ENCODE data around the gene CELF4. TPM values are rescaled to one million over a fixed set of nuclear protein-coding genes. Genes with fewer than 3 reads are reported as not detected.

CELF4 gene
- total and polyA plus RNA-seq, 2 donors (not counting 3 experiments of a cell fraction or from before 2014, with no cell fraction given): not detected

DNA sequence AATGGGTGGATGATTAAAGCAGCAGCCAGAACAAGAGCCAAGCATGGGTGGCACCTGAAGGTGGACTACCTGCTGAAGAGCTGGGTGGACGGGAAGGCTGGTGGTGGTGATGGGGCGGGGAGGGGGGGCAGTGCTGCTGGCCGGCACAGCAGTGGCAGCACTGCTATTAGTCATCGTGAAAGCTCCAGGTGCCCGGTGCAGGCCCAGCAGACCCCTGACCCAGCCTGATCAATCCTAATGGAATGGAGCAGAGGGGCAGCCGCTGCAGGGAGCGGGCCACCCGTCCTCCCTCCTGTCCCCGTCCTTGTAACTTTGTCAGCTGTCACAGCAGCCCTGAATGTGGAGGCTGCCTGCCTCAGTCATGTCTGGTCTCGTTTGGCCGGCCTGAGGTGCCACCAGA, 174.9 kb downstream of the CELF4 start:
- intact Hi-C loops (cut with micrococcal nuclease): no loop called here
- Histone ChIP-seq H2AFZ (ENCODE audit: low read depth, low read length) (no peak overlapping the region), H3K9ac (replicated peaks; ENCODE audit: extremely low read depth, insufficient read depth, low read length) (no peak overlapping the region), H3K79me2 (ENCODE audit: control insufficient read depth, insufficient read depth, low read length) (no peaks in the 10 kb centered on the region), H3K27me3 (ENCODE audit: control insufficient read depth in 2 of 2, insufficient read depth in 2 of 2, low read length in 2 of 2) (peaks cover 0 to 12% of the 10 kb centered on the region in 2 experiments), H4K20me1 (replicated peaks; ENCODE audit: control insufficient read depth, extremely low read depth, insufficient read depth, low read length) (no peaks in the 10 kb centered on the region), H3K36me3 (ENCODE audit: control insufficient read depth in 2 of 2, extremely low read depth in 1 of 2, insufficient read depth in 2 of 2, low read length in 2 of 2) (no peaks in the 10 kb centered on the region), H3K27ac (ENCODE audit: insufficient read depth, low read depth, low read length) (no peak overlapping the region), H3K4me1 (ENCODE audit: control insufficient read depth, extremely low read depth, insufficient read depth, low read length) (peaks cover 3% of the 10 kb centered on the region), H3K4me2 (ENCODE audit: insufficient read depth, low read length) (no peak overlapping the region), H3K9me3 (replicated peaks; ENCODE audit: control insufficient read depth, insufficient read depth, low read length) (no peaks in the 10 kb centered on the region), H3K9me1 (replicated peaks; ENCODE audit: control insufficient read depth, extremely low read depth, insufficient read depth, low read length) (no peaks in the 10 kb centered on the region), H3K4me3 (replicated peaks in 1 of 3; ENCODE audit: insufficient read depth in 1 of 3, low read depth in 1 of 3, low read length in 3 of 3) (no peak overlapping the region)
- TF ChIP-seq, protein P1, sequence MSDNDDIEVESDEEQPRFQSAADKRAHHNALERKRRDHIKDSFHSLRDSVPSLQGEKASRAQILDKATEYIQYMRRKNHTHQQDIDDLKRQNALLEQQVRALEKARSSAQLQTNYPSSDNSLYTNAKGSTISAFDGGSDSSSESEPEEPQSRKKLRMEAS (IDR thresholded peaks at IDR 0.05; ENCODE audit: insufficient read depth, insufficient read length): no peak
- TF ChIP-seq EZH2 (IDR thresholded peaks at IDR 0.05; ENCODE audit: borderline replicate concordance, low read depth, low read length, severe bottlenecking): no peak
- no peak for TF ChIP-seq FOS (IDR thresholded peaks at IDR 0.05; ENCODE audit: borderline replicate concordance, insufficient read depth, low read length)
- TF ChIP-seq JUN (IDR thresholded peaks at IDR 0.05; ENCODE audit: borderline replicate concordance, insufficient read depth, insufficient read length, low read depth): no peak
- TF ChIP-seq GATA2 (IDR thresholded peaks at IDR 0.05; ENCODE audit: insufficient read depth, insufficient read length, low read depth, low read length): no peak
- no peak for TF ChIP-seq POLR2A (IDR thresholded peaks at IDR 0.05; ENCODE audit: low read depth, low read length)
- no peak for TF ChIP-seq MYC (IDR thresholded peaks at IDR 0.05; ENCODE audit: low read depth, low read length)
- TF ChIP-seq, protein P2, sequence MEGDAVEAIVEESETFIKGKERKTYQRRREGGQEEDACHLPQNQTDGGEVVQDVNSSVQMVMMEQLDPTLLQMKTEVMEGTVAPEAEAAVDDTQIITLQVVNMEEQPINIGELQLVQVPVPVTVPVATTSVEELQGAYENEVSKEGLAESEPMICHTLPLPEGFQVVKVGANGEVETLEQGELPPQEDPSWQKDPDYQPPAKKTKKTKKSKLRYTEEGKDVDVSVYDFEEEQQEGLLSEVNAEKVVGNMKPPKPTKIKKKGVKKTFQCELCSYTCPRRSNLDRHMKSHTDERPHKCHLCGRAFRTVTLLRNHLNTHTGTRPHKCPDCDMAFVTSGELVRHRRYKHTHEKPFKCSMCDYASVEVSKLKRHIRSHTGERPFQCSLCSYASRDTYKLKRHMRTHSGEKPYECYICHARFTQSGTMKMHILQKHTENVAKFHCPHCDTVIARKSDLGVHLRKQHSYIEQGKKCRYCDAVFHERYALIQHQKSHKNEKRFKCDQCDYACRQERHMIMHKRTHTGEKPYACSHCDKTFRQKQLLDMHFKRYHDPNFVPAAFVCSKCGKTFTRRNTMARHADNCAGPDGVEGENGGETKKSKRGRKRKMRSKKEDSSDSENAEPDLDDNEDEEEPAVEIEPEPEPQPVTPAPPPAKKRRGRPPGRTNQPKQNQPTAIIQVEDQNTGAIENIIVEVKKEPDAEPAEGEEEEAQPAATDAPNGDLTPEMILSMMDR (IDR thresholded peaks at IDR 0.05; ENCODE audit: extremely low read depth in 1 of 2, insufficient read depth in 1 of 2, low read depth in 1 of 2, low read length in 2 of 2): no peak
- TF ChIP-seq POLR2AphosphoS5 (IDR thresholded peaks at IDR 0.05; ENCODE audit: insufficient read depth, low read depth, low read length): no peak
- no peak for FAIRE-seq
- BruUV-seq (replicated peaks): no TSS peak
- POLR2A ChIA-PET: no interaction called here
- CTCF ChIA-PET: interaction anchor here (1.1 kb wide), 1 partner anchor 11 kb away, joined by 3 read pairs; no protein-coding TSS in a partner anchor
- dilution Hi-C loops (cut with MboI; ENCODE audit: extremely low pct_ligation_motif_present, low sequenced_read_pairs): no loop called here
- DNase-seq (ENCODE audit: low read depth, low spot score): no peak
